Frontal cortex (tissue), 4 donors: ENCODE data around the gene SPTLC1. TPM values are rescaled to one million over a fixed set of nuclear protein-coding genes. Genes with fewer than 3 reads are reported as not detected.

ENCODE experiments used
- DNase-seq, 2 donors: peaks; one replicate each; pipeline ENCODE4 v3.0.0; 2012; ENCODE audit warnings: low spot score in 2 of 2
- FAIRE-seq: peaks from 2 replicates; lab custom pipeline; 2012; peaks lifted over from hg19 to GRCh38; lab: Jason Lieb, UNC
- total RNA-seq: library from RNA; depleted of rRNA; stranded (reverse); fragments of >200 nt; gene quantifications from one replicate; pipeline ENCODE4 v1.2.3, GENCODE V29; 2014
- donor health status: control.
- donor health status: control.
- donor health status: control.

The SPTLC1 gene
- total RNA-seq, 1 donor from 2014 or later = 81.9 TPM

- FAIRE-seq = no peak
- no peak for DNase-seq
Measured at GRCh38 chr9:92100237-92100911, 14.8 kb downstream of the SPTLC1 start.

GRCh38 chr9:92098638-92099037 lies 16.6 kb downstream of the SPTLC1 start:
- no peak for DNase-seq

GRCh38 chr9:92097997-92098482 lies 17.2 kb downstream of the SPTLC1 start:
- peak in 1 of 2 donors; percentile 17 for DNase-seq
- FAIRE-seq = no peak

More at GRCh38 chr9:92098638-92099037, 16.6 kb downstream of the SPTLC1 start:
- FAIRE-seq = no peak

GRCh38 chr9:92095236-92095635 lies 20.0 kb downstream of the SPTLC1 start:
- DNase-seq (no peak), FAIRE-seq (no peak)

- FAIRE-seq (no peak), DNase-seq (no peak)
Measured at GRCh38 chr9:92094655-92095054, 20.6 kb downstream of the SPTLC1 start.

- DNase-seq (no peak), FAIRE-seq (no peak)
Measured at GRCh38 chr9:92077888-92078287, 37.3 kb downstream of the SPTLC1 start.

- DNase-seq (no peak), FAIRE-seq (no peak)
Measured at GRCh38 chr9:92071634-92072033, 43.6 kb downstream of the SPTLC1 start.

- no peak for FAIRE-seq
Measured at GRCh38 chr9:92066168-92066567, 49.0 kb downstream of the SPTLC1 start.

GRCh38 chr9:92064711-92065110 lies 50.5 kb downstream of the SPTLC1 start:
- FAIRE-seq = no peak
- DNase-seq = no peak

More at GRCh38 chr9:92066168-92066567, 49.0 kb downstream of the SPTLC1 start:
- no peak for DNase-seq

GRCh38 chr9:92061184-92061583 lies 54.0 kb downstream of the SPTLC1 start:
- FAIRE-seq (no peak), DNase-seq (no peak)

GRCh38 chr9:92059661-92060060 lies 55.6 kb downstream of the SPTLC1 start:
- no peak for DNase-seq
- FAIRE-seq = no peak

GRCh38 chr9:92058723-92059444 lies 56.3 kb downstream of the SPTLC1 start:
- DNase-seq = no peak
- FAIRE-seq = no peak

GRCh38 chr9:92058026-92058425 lies 57.2 kb downstream of the SPTLC1 start:
- FAIRE-seq (no peak), DNase-seq (no peak)

- DNase-seq (no peak), FAIRE-seq (no peak)
Measured at GRCh38 chr9:92057226-92057625, 58.0 kb downstream of the SPTLC1 start.

- FAIRE-seq (no peak), DNase-seq (no peak)
Measured at GRCh38 chr9:92055624-92056023, 59.6 kb downstream of the SPTLC1 start.

GRCh38 chr9:92048924-92049625 lies 66.1 kb downstream of the SPTLC1 start:
- no peak for DNase-seq
- FAIRE-seq = no peak

GRCh38 chr9:92047500-92047899 lies 67.7 kb downstream of the SPTLC1 start:
- FAIRE-seq (no peak), DNase-seq (no peak)

GRCh38 chr9:92046676-92047075 lies 68.5 kb downstream of the SPTLC1 start:
- DNase-seq (no peak), FAIRE-seq (no peak)

- FAIRE-seq = no peak
- no peak for DNase-seq
Measured at GRCh38 chr9:92044936-92045335, 70.3 kb downstream of the SPTLC1 start.

- FAIRE-seq (no peak), DNase-seq (no peak)
Measured at GRCh38 chr9:92043002-92043401, 72.2 kb downstream of the SPTLC1 start.

- FAIRE-seq (no peak), DNase-seq (no peak)
Measured at GRCh38 chr9:92042260-92042659, 73.0 kb downstream of the SPTLC1 start.
